ENCODE results near the gene TRAK1.

Gene TRAK1

GRCh38 chr3:42265059-42265991, 174.2 kb downstream of the TRAK1 start:
- in situ Hi-C loops (cut with HindIII; ENCODE audit: low sequenced_read_pairs): no loop called here

GRCh38 chr3:42266085-42266484, 174.9 kb downstream of the TRAK1 start, which contains the start of gene CCK:
Gene CCK, minus strand, starts transcription at chr3:42266185. Its CDS starts 2,555 bp downstream, at chr3:42263630.
- in situ Hi-C loops (cut with HindIII; ENCODE audit: low sequenced_read_pairs): no loop called here

- in situ Hi-C loops (cut with HindIII; ENCODE audit: low sequenced_read_pairs): no loop called here
Observed at GRCh38 chr3:42267878-42268277, 176.7 kb downstream of the TRAK1 start.

- in situ Hi-C loops (cut with HindIII; ENCODE audit: low sequenced_read_pairs): loop anchor here (10.0 kb wide), 1 partner anchor 155 kb away; no protein-coding TSS in a partner anchor
Observed at GRCh38 chr3:42269647-42270046, 178.5 kb downstream of the TRAK1 start.

GRCh38 chr3:42270561-42270960, 179.4 kb downstream of the TRAK1 start:
- in situ Hi-C loops (cut with HindIII; ENCODE audit: low sequenced_read_pairs): loop anchor here (10.0 kb wide), 1 partner anchor 154 kb away; no protein-coding TSS in a partner anchor

GRCh38 chr3:42271786-42272185, 180.6 kb downstream of the TRAK1 start:
- in situ Hi-C loops (cut with HindIII; ENCODE audit: low sequenced_read_pairs): loop anchor here (10.0 kb wide), 1 partner anchor 153 kb away; no protein-coding TSS in a partner anchor

GRCh38 chr3:42273361-42273760, 182.2 kb downstream of the TRAK1 start:
- in situ Hi-C loops (cut with HindIII; ENCODE audit: low sequenced_read_pairs): loop anchor here (10.0 kb wide), 1 partner anchor 151 kb away; no protein-coding TSS in a partner anchor

- in situ Hi-C loops (cut with HindIII; ENCODE audit: low sequenced_read_pairs): loop anchor here (10.0 kb wide), 1 partner anchor 151 kb away; no protein-coding TSS in a partner anchor
Observed at GRCh38 chr3:42274266-42274665, 183.1 kb downstream of the TRAK1 start.

- in situ Hi-C loops (cut with HindIII; ENCODE audit: low sequenced_read_pairs): loop anchor here (10.0 kb wide), 1 partner anchor 150 kb away; no protein-coding TSS in a partner anchor
Observed at GRCh38 chr3:42275217-42275616, 184.1 kb downstream of the TRAK1 start.
